Sigmoid colon (tissue), 4 donors: ENCODE measurements around the gene ACE.

Source experiments
- POLR2A ChIP-seq, 2 donors: fragments of 450-650 bp; IDR thresholded peaks; one replicate each; pipeline ENCODE4 v1.6.1; 2016; ENCODE audit warnings: antibody characterized with exemption in 2 of 2, mild to moderate bottlenecking in 2 of 2, moderate library complexity in 2 of 2
- POLR2AphosphoS5 ChIP-seq, 4 donors: sonication (generic); formaldehyde crosslinking; IDR thresholded peaks; one replicate each; pipeline ENCODE4 v1.6.1; 2017; ENCODE audit warnings: antibody characterized with exemption in 4 of 4

GRCh38 chr17:63547083-63547523 lies 70.2 kb downstream of the ACE start:
- TF ChIP-seq POLR2A (IDR thresholded peaks at IDR 0.05) (no peak), POLR2AphosphoS5 (IDR thresholded peaks at IDR 0.05) (no peak)
